SK-N-MC (cell line): ENCODE results near the gene GABBR2.

Experiments
- EZH2 ChIP-seq: fragments of 200-600 bp; sonication (generic); IDR thresholded peaks from one replicate; pipeline ENCODE4 v1.6.1; 2017; ENCODE audit warnings: antibody characterized with exemption
- POLR2AphosphoS5 ChIP-seq: IDR thresholded peaks from 2 replicates; pipeline ENCODE4 v1.6.1; 2012; ENCODE audit warnings: mild to moderate bottlenecking, low read depth, low read length, borderline replicate concordance

- TF ChIP-seq EZH2 (no peak), POLR2AphosphoS5 (no peak)
Observed at GRCh38 chr9:98255061-98255577, 453.6 kb downstream of the GABBR2 start.
